Peyer's patch (tissue), 4 donors: ENCODE measurements around the gene STXBP5L. TPM values are rescaled to one million over a fixed set of nuclear protein-coding genes. Genes with fewer than 3 reads are reported as not detected.

Experiments used
- DNase-seq, 3 donors: peaks; one replicate each; pipeline ENCODE4 v3.0.0-alpha.2; 2017 to 2019
- H3K27ac ChIP-seq, 4 donors: fragments of 200-600 bp; sonication (generic); one replicate each; pipeline ENCODE4 v1.5.1; 2016 to 2019
- H3K27me3 ChIP-seq, 2 donors: fragments of 200-600 bp; sonication (generic); one replicate each; pipeline ENCODE4 v1.5.1; 2019
- H3K36me3 ChIP-seq, 3 donors: fragments of 200-600 bp; sonication (generic); one replicate each; pipeline ENCODE4 v1.5.1; 2016 to 2019
- H3K4me1 ChIP-seq, 4 donors: fragments of 200-600 bp; sonication (generic); one replicate each; pipeline ENCODE4 v1.5.1; 2016 to 2019
- H3K4me3 ChIP-seq, 4 donors: fragments of 200-600 bp; sonication (generic); 1 replicate in 3 of 4; 2 replicates in 1 of 4; pipeline ENCODE4 v1.5.1; 2016 to 2019; ENCODE audit warnings: mild to moderate bottlenecking in 1 of 4
- H3K9me3 ChIP-seq, 4 donors: fragments of 200-600 bp; sonication (generic); one replicate each; pipeline ENCODE4 v1.5.1; 2016 to 2019; ENCODE audit warnings: mild to moderate bottlenecking in 1 of 4
- CTCF ChIP-seq, 6 experiments: fragments of 450-650 bp in 4 of 6; fragments of 200-600 bp in 2 of 6; sonication (generic) in 1 of 6; IDR thresholded peaks; one replicate each; pipeline ENCODE4 v1.5.1; 2017 to 2019; ENCODE audit warnings: antibody characterized with exemption in 6 of 6, mild to moderate bottlenecking in 3 of 6, moderate library complexity in 1 of 6
- POLR2A ChIP-seq, 2 donors: fragments of 450-650 bp; IDR thresholded peaks; one replicate each; pipeline ENCODE4 v1.5.1; 2017; ENCODE audit warnings: antibody characterized with exemption in 2 of 2, mild to moderate bottlenecking in 2 of 2, moderate library complexity in 2 of 2
- small RNA-seq, 2 donors: library from RNA; depleted of rRNA; stranded (forward); fragments of <200 nt; gene quantifications; one replicate each; pipeline ENCODE3, GENCODE V24; 2016
- total RNA-seq, 4 donors: library from RNA; depleted of rRNA; stranded (reverse); fragments of >200 nt; gene quantifications; one replicate each; pipeline ENCODE4 v1.1.0, GENCODE V29; 2016

Gene STXBP5L
- total RNA-seq, 4 donors from 2014 or later: under 0.01 to 1.1 (median 0.22) TPM

DNA sequence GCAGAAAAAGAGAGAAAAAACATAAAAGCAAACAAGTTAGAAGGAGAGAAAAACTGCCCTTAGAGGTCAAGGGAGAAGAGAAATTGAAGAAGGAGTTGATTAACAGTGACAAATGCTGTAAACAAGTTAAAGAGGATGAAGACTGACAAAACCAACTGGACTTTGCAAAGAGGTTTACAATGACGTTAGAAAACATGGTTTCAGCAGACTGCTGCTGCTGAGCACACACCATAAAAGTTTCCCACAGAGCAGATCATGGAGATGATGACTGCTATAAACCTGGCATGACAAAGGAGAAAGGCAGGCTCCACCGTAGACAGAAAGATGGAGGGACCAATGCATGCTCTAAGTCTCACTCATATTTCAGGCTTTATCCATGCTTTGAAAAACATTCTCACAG is 559.1 kb downstream of the STXBP5L start:
- TF ChIP-seq POLR2A (IDR thresholded peaks at IDR 0.05): no peak
- no peak for TF ChIP-seq CTCF (IDR thresholded peaks at IDR 0.05)
- DNase-seq: no peak
- no peak overlapping the region for H3K4me3 ChIP-seq

GRCh38 chr3:121473001-121473400 is 565.0 kb downstream of the STXBP5L start:
- no peak for DNase-seq
- Histone ChIP-seq H3K36me3 (no peaks in the 10 kb centered on the region), H3K27ac (no peak overlapping the region), H3K4me3 (no peak overlapping the region), H3K9me3 (no peaks in the 10 kb centered on the region), H3K4me1 (no peaks in the 10 kb centered on the region), H3K27me3 (no peaks in the 10 kb centered on the region)
- no peak for TF ChIP-seq CTCF (IDR thresholded peaks at IDR 0.05)
- TF ChIP-seq POLR2A (IDR thresholded peaks at IDR 0.05): no peak

More for the DNA sequence above, 559.1 kb downstream of the STXBP5L start:
- Histone ChIP-seq H3K27ac (no peak overlapping the region), H3K27me3 (no peaks in the 10 kb centered on the region), H3K9me3 (no peaks in the 10 kb centered on the region), H3K36me3 (no peaks in the 10 kb centered on the region), H3K4me1 (no peaks in the 10 kb centered on the region)

Small RNA genes lying within 50 kb of the gene (small RNA-seq; reads per million reads assigned to genes)
- 0 reads per million in 2 donors for gene MIR5682

Other genes with a start within 250 kb of the STXBP5L start
- 100 to 1,000 TPM in 2 of 4 donors, 10 to 100 TPM in 2; 14.9 to 140 (median 99.8) TPM for gene HGD, start 226.0 kb upstream of the STXBP5L start, total RNA-seq
- 10 to 100 TPM; 11.4 to 35.5 (median 14.9) TPM for gene RABL3, start 165.7 kb upstream of the STXBP5L start, total RNA-seq
- gene GTF2E1, start 165.5 kb upstream of the STXBP5L start, total RNA-seq: 10 to 100 TPM in 2 of 4 donors, 1 to 10 TPM in 2; 5.4 to 32.2 (median 11.5) TPM